HEK293T (cell line): ENCODE data around the gene USP10.

Source experiments
- ARNT ChIP-seq: fragments of 450-650 bp; IDR thresholded peaks from 2 replicates; pipeline ENCODE4 v1.6.1; 2017; ENCODE audit warnings: mild to moderate bottlenecking
- BHLHE40 ChIP-seq: fragments of 450-650 bp; IDR thresholded peaks from 2 replicates; pipeline ENCODE4 v1.6.1; 2016; ENCODE audit warnings: mild to moderate bottlenecking, moderate library complexity, borderline replicate concordance
- ELF4 ChIP-seq: fragments of 450-650 bp; IDR thresholded peaks from 2 replicates; pipeline ENCODE4 v1.6.1; 2017; ENCODE audit warnings: antibody characterized with exemption
- FOXA1 ChIP-seq: fragments of 450-650 bp; IDR thresholded peaks from 2 replicates; pipeline ENCODE4 v1.6.1; 2016; ENCODE audit warnings: mild to moderate bottlenecking
- FOXK2 ChIP-seq: fragments of 450-650 bp; IDR thresholded peaks from 2 replicates; pipeline ENCODE4 v1.6.1; 2016; ENCODE audit warnings: mild to moderate bottlenecking
- LEF1 ChIP-seq: fragments of 450-650 bp; IDR thresholded peaks from 2 replicates; pipeline ENCODE4 v1.6.1; 2017; ENCODE audit warnings: mild to moderate bottlenecking, borderline replicate concordance
- PKNOX1 ChIP-seq: fragments of 450-650 bp; IDR thresholded peaks from 2 replicates; pipeline ENCODE4 v1.6.1; 2016
- SP1 ChIP-seq: fragments of 450-650 bp; IDR thresholded peaks from 2 replicates; pipeline ENCODE4 v1.6.1; 2017
- SUZ12 ChIP-seq: fragments of 450-650 bp; IDR thresholded peaks from 2 replicates; pipeline ENCODE4 v1.6.1; 2016; ENCODE audit warnings: mild to moderate bottlenecking
- ZNF384 ChIP-seq: fragments of 450-650 bp; IDR thresholded peaks from 2 replicates; pipeline ENCODE4 v1.6.1; 2016

- TF ChIP-seq ZNF384 (no peak), BHLHE40 (no peak), ELF4 (no peak), PKNOX1 (no peak), FOXK2 (no peak), LEF1 (no peak), FOXA1 (no peak), SP1 (no peak), ARNT (no peak), SUZ12 (no peak)
Measured at GRCh38 chr16:84712801-84713775, 13.3 kb downstream of the USP10 start.
